ENCODE results near the gene JAKMIP2.

- TF ChIP-seq CTCF (IDR thresholded peaks at IDR 0.05) (no peak), POLR2A (IDR thresholded peaks at IDR 0.05) (no peak)
Measured at GRCh38 chr5:147708708-147709107, 73.8 kb downstream of the JAKMIP2 start.
